ENCODE results near the gene SYPL2. TPM values are rescaled to one million over a fixed set of nuclear protein-coding genes. Genes with fewer than 3 reads are reported as not detected.
A peak's percentile ranks its signal among the peaks of the same experiment; 100 is the strongest.

SYPL2 gene
- polyA plus RNA-seq, 2 of the 4 experiments (the other 2 are of a cell fraction): 0.04 to 0.05 TPM

GRCh38 chr1:109499081-109499480, 32.7 kb downstream of the SYPL2 start:
- Histone ChIP-seq H3K9me3 (no peaks in the 10 kb centered on the region), H3K4me2 (no peak overlapping the region), H3K27ac (no peak overlapping the region), H3K4me1 (peaks cover 6% of the 10 kb centered on the region; the same call in 1 of the 3 replicates), H3K4me3 (no peak overlapping the region)
- TF ChIP-seq PBX3 (IDR thresholded peaks at IDR 0.05) (no peak), ESRRA (IDR thresholded peaks at IDR 0.05; ENCODE audit: borderline replicate concordance, low read length) (no peak), HOXA7 (CRISPR knock-in tag; IDR thresholded peaks at IDR 0.05) (no peak), MYC (IDR thresholded peaks at IDR 0.05; ENCODE audit: borderline replicate concordance, low read length) (no peak), E2F6 (IDR thresholded peaks at IDR 0.05; ENCODE audit: borderline replicate concordance, low read depth) (no peak), PHF8 (IDR thresholded peaks at IDR 0.05; ENCODE audit: borderline replicate concordance, low read depth) (no peak), SREBF2 (IDR thresholded peaks at IDR 0.05) (no peak), BHLHE40 (IDR thresholded peaks at IDR 0.05; ENCODE audit: low read depth, low read length) (no peak)
- TF ChIP-seq, protein P1, sequence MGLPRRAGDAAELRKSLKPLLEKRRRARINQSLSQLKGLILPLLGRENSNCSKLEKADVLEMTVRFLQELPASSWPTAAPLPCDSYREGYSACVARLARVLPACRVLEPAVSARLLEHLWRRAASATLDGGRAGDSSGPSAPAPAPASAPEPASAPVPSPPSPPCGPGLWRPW (IDR thresholded peaks at IDR 0.05): no peak
- FAIRE-seq: no peak
- no peak for ATAC-seq
- no peak for DNase-seq (ENCODE audit: low read depth in 1 of 2, low spot score in 1 of 2)
- ChIA-PET CTCF (interaction anchor here (1.2 to 23.6 kb wide), 8 partner anchors 10 to 276 kb away, joined by 3 to 749 read pairs (median 21); partner anchors contain the start of genes AMIGO1, ATXN7L2 and GPR61), POLR2A (no interaction called here)
- WGBS (ENCODE audit: missing lambda C conversion rate): 93% methylated on average over 7 of the region's 7 CpGs

DNA sequence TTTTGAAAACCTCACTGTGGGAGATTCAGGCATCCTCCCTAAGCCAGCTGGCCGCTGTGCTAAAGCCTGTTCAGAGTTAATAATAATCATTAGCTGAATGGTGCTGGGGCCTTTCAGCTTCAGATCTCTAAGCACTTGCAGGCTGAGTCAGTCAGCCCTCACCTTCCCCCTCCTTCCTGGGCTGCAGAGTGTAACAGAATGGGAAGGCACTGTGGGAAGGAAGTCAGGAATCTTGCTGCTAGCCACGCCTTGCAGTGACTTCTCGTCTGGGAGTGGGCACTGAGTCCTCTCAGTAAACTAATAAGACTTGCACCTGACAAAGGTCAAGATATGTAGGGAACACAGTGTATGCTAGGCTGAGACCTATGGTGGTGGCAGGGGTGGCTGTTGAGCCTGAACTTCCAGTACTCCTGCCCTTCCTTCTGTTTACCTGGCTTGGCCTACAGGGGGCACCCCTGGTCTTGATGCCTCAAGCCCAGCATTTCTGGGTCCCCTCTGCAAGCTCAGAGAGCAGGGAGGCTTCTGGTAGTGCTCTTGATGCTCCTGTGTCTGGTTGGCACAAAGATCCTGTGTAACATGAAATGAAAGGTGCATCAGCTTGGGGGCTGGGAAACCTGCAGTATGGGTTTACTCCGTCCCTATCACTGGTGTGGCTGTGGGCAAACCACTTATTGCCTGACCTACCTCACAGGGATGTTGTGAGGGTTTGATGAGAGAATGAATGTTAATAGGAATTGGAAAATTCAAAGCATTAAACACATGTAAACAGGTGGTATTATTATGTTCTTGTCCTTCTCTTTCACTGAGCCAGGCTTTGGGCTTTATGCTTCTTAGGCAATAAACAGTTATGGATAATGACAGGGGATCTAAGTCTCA, 33.6 kb downstream of the SYPL2 start:
- H3K4me1 ChIP-seq: peaks cover 3% of the 10 kb centered on the region; the same call in 1 of the 3 replicates
- H3K27ac ChIP-seq: no peak overlapping the region
- ChIA-PET CTCF (interaction anchor here (1.0 to 23.6 kb wide), 11 partner anchors 9 to 276 kb away, joined by 3 to 749 read pairs (median 4); partner anchors contain the start of genes AMIGO1, ATXN7L2 and GPR61), POLR2A (no interaction called here)
- no peaks in the 10 kb centered on the region for H3K9me3 ChIP-seq
- TF ChIP-seq RAD21 (conservative IDR thresholded peaks at IDR 0.05 in 1 of 2, IDR thresholded peaks at IDR 0.05 in 1 of 2) (peak in 1 of 2 experiments; percentile 30; a peak in 2 of 5 replicates), FOXS1 (CRISPR knock-in tag; IDR thresholded peaks at IDR 0.05) (no peak), REST (IDR thresholded peaks at IDR 0.05) (no peak), FOSB (CRISPR knock-in tag; IDR thresholded peaks at IDR 0.05) (no peak), ATOH8 (CRISPR knock-in tag; IDR thresholded peaks at IDR 0.05; ENCODE audit: low read depth) (no peak), NFE2L2 (conservative IDR thresholded peaks at IDR 0.05; ENCODE audit: low read length) (no peak), EHF (CRISPR knock-in tag; IDR thresholded peaks at IDR 0.05) (no peak)
- TF ChIP-seq, protein P2, sequence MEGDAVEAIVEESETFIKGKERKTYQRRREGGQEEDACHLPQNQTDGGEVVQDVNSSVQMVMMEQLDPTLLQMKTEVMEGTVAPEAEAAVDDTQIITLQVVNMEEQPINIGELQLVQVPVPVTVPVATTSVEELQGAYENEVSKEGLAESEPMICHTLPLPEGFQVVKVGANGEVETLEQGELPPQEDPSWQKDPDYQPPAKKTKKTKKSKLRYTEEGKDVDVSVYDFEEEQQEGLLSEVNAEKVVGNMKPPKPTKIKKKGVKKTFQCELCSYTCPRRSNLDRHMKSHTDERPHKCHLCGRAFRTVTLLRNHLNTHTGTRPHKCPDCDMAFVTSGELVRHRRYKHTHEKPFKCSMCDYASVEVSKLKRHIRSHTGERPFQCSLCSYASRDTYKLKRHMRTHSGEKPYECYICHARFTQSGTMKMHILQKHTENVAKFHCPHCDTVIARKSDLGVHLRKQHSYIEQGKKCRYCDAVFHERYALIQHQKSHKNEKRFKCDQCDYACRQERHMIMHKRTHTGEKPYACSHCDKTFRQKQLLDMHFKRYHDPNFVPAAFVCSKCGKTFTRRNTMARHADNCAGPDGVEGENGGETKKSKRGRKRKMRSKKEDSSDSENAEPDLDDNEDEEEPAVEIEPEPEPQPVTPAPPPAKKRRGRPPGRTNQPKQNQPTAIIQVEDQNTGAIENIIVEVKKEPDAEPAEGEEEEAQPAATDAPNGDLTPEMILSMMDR (IDR thresholded peaks at IDR 0.05): peak; percentile 27; the same call in 2 of the 3 replicates
- DNase-seq (ENCODE audit: low read depth in 1 of 2, low spot score in 1 of 2): peak in 1 of 2 experiments; percentile 56
- WGBS (ENCODE audit: missing lambda C conversion rate): 65% methylated on average over 4 of the region's 4 CpGs
- peak; percentile 80 for ATAC-seq
- no peak overlapping the region for H3K4me3 ChIP-seq
- no peak overlapping the region for H3K4me2 ChIP-seq
- no peak for FAIRE-seq
